Measurements from ENCODE around the gene FARP2. TPM values are rescaled to one million over a fixed set of nuclear protein-coding genes. Genes with fewer than 3 reads are reported as not detected.
A peak's percentile ranks its signal among the peaks of the same experiment; 100 is the strongest.

FARP2 gene, protein sequence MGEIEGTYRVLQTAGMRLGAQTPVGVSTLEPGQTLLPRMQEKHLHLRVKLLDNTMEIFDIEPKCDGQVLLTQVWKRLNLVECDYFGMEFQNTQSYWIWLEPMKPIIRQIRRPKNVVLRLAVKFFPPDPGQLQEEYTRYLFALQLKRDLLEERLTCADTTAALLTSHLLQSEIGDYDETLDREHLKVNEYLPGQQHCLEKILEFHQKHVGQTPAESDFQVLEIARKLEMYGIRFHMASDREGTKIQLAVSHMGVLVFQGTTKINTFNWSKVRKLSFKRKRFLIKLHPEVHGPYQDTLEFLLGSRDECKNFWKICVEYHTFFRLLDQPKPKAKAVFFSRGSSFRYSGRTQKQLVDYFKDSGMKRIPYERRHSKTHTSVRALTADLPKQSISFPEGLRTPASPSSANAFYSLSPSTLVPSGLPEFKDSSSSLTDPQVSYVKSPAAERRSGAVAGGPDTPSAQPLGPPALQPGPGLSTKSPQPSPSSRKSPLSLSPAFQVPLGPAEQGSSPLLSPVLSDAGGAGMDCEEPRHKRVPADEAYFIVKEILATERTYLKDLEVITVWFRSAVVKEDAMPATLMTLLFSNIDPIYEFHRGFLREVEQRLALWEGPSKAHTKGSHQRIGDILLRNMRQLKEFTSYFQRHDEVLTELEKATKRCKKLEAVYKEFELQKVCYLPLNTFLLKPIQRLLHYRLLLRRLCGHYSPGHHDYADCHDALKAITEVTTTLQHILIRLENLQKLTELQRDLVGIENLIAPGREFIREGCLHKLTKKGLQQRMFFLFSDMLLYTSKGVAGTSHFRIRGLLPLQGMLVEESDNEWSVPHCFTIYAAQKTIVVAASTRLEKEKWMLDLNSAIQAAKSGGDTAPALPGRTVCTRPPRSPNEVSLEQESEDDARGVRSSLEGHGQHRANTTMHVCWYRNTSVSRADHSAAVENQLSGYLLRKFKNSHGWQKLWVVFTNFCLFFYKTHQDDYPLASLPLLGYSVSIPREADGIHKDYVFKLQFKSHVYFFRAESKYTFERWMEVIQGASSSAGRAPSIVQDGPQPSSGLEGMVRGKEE
- total RNA-seq (2022) (31.7 and 32.6 TPM in 2 replicates), Bru-seq, nascent RNA (percentile 64 among the genes with signal in this experiment), BruChase-seq, experiment 1, labeled RNA remaining after a 6-hour chase (percentile 64 among the genes with signal in this experiment), BruChase-seq, experiment 2, labeled RNA remaining after a 2-hour chase (percentile 62 among the genes with signal in this experiment)
- long read RNA-seq, full-length matches to known transcripts, result 6 of 22 reads
- long read RNA-seq, partial matches to known transcripts, result 8 of 22 reads
- long read RNA-seq, other reads (novel, unspliced or antisense), result 8 of 22 reads

DNA sequence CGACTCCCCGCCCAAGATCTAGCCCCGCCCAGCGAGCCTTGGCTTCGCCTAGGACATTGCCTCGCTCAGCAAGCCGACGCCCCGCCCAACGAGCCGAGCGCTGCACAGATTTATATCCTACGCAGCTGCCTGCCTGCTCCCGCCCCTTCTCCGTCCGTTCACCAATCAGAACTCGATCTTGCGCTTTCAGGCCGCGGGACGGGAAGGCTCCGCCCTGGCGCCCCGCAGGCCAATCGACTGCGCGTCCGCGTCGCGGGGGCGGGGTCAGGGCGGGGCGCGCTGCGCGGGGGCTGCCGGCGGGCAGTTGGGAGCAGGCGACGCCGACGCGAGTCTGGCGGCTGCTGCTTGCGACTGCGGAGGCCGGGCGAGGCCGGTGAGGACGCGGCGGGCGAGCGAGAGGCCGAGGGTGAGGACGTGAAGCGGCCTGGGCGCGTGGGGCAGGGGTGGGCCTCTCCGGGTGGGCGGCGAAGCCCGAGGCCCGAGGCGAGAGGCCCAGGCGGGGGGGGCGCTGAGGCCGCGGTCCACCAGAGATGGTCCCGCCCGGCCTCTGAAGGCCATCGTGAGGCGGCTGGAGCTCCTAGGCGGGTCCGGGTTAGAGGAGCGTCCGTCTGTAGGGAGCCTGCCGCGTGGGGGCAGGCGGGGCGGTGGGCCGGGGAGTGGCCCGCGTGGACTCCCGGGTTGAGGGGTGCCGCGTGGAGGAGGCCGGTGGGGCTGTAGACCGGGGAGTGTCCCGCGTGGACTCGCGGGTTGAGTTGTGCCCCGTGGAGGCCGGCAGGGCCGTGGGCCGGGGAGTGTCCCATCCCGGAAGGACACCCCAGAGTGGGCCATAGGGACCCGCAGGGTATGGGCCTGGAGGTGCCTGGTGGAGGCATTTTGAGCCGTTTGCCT, at the start of gene FARP2:
Gene FARP2, plus strand, starts transcription at position 303 of the 888 bp plus-strand sequence. CDS start 16,823 bp downstream, outside the sequence.
- intact Hi-C loops (cut with micrococcal nuclease), result loop anchor here (10.0 kb wide), 1 partner anchor 279 kb away; the partner anchor contains the start of genes ATG4B and THAP4

DNA sequence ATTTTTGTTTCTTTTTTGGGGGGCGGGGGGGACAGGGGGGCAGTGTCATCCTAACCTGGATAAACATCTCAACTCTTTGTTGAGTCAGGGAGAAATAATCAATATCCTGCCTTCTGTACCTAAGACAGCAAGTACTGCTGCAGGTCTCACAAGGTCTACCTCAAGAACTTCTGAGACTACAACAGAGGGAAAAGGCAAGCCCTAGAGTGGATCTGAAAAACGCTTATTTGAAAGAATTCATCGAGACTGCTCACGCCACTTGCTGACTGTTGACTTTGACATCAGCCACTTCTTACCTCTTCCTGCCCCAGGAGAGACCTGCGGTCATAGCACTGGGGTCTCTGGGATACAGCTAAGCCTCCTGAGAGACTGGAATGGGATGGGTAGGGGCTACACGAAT, 49.0 kb upstream of the FARP2 start:
- H3K36me3 Mint-ChIP-seq (ENCODE audit: insufficient read depth, unreplicated experiment), result peaks cover 30% of the 10 kb centered on the region
- H3K9me3 Mint-ChIP-seq (ENCODE audit: unreplicated experiment), result no peaks in the 10 kb centered on the region
- ChIA-PET CTCF (interaction anchor here (0.6 kb wide), 1 partner anchor 13 kb away, joined by 4 read pairs; no protein-coding TSS in a partner anchor), POLR2A (interaction anchor here (0.6 to 0.8 kb wide), 3 partner anchors 8 to 23 kb away, joined by 3 read pairs; no protein-coding TSS in a partner anchor)
- H3K27ac Mint-ChIP-seq (ENCODE audit: low read depth, unreplicated experiment), result no peak overlapping the region
- intact Hi-C loops (cut with micrococcal nuclease), result no loop called here
- TF ChIP-seq, protein P1, sequence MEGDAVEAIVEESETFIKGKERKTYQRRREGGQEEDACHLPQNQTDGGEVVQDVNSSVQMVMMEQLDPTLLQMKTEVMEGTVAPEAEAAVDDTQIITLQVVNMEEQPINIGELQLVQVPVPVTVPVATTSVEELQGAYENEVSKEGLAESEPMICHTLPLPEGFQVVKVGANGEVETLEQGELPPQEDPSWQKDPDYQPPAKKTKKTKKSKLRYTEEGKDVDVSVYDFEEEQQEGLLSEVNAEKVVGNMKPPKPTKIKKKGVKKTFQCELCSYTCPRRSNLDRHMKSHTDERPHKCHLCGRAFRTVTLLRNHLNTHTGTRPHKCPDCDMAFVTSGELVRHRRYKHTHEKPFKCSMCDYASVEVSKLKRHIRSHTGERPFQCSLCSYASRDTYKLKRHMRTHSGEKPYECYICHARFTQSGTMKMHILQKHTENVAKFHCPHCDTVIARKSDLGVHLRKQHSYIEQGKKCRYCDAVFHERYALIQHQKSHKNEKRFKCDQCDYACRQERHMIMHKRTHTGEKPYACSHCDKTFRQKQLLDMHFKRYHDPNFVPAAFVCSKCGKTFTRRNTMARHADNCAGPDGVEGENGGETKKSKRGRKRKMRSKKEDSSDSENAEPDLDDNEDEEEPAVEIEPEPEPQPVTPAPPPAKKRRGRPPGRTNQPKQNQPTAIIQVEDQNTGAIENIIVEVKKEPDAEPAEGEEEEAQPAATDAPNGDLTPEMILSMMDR (IDR thresholded peaks at IDR 0.05; ENCODE audit: unreplicated experiment), result no peak
- H3K4me3 Mint-ChIP-seq (ENCODE audit: unreplicated experiment), result no peak overlapping the region
- no peaks in the 10 kb centered on the region for H3K27me3 Mint-ChIP-seq (ENCODE audit: insufficient read depth, unreplicated experiment)
- no TSS peak for BruUV-seq (replicated peaks)
- H3K4me1 Mint-ChIP-seq (ENCODE audit: insufficient read depth, unreplicated experiment), result peaks cover 43% of the 10 kb centered on the region
- DNase-seq (ENCODE audit: unreplicated experiment), result no peak

More for the DNA sequence above, at the start of gene FARP2:
- Mint-ChIP-seq H3K4me3 (ENCODE audit: unreplicated experiment) (peak within 1 kb of the TSS; percentile 73), H3K36me3 (ENCODE audit: insufficient read depth, unreplicated experiment) (peaks cover 34% of the 10 kb centered on the region), H3K27me3 (ENCODE audit: insufficient read depth, unreplicated experiment) (no peaks in the 10 kb centered on the region), H3K27ac (ENCODE audit: low read depth, unreplicated experiment) (peak within 1 kb of the TSS; percentile 78), H3K9me3 (ENCODE audit: unreplicated experiment) (no peaks in the 10 kb centered on the region), H3K4me1 (ENCODE audit: insufficient read depth, unreplicated experiment) (peaks cover 34% of the 10 kb centered on the region)
- no TSS peak for BruUV-seq (replicated peaks)
- ChIA-PET POLR2A (interaction anchor here (0.6 to 1.1 kb wide), 5 partner anchors 25 to 207 kb away, joined by 3 to 5 read pairs (median 4); partner anchors contain the start of gene PASK), CTCF (interaction anchor here (0.7 kb wide), 1 partner anchor 503 kb away, joined by 4 read pairs; no protein-coding TSS in a partner anchor)
- TF ChIP-seq, protein P1 (IDR thresholded peaks at IDR 0.05; ENCODE audit: unreplicated experiment), result no peak
- DNase-seq (ENCODE audit: unreplicated experiment), result peak; percentile 95

DNA sequence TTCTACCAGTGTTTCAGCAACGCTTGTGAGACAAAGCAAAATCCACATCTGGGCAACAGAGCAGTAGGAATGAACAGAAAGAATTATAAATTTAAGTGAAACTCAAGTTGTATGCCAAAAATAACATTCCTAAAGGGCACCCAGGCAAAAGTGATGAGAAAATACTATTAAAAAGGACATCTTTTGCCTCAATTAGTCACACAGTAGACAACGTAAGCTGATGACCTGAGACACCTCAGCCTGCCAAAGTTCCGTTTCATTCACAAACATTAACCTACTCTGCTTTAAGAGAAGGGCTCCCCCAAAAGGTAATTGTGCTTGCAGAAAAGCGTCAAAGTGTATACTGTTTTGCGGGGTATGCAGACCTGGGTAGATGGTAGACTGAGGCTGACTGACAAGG, 47.8 kb upstream of the FARP2 start:
- ChIA-PET POLR2A (interaction anchor here (0.6 to 0.7 kb wide), 2 partner anchors 13 to 20 kb away, joined by 3 read pairs; no protein-coding TSS in a partner anchor), CTCF (interaction anchor here (0.7 kb wide), 1 partner anchor 19 kb away, joined by 5 read pairs; no protein-coding TSS in a partner anchor)
- peak overlapping the region; percentile 59 for H3K27ac Mint-ChIP-seq (ENCODE audit: low read depth, unreplicated experiment)
- TF ChIP-seq, protein P1 (IDR thresholded peaks at IDR 0.05; ENCODE audit: unreplicated experiment), result no peak
- peaks cover 46% of the 10 kb centered on the region for H3K4me1 Mint-ChIP-seq (ENCODE audit: insufficient read depth, unreplicated experiment)
- no TSS peak for BruUV-seq (replicated peaks)
- DNase-seq (ENCODE audit: unreplicated experiment), result no peak
- no peaks in the 10 kb centered on the region for H3K27me3 Mint-ChIP-seq (ENCODE audit: insufficient read depth, unreplicated experiment)
- H3K9me3 Mint-ChIP-seq (ENCODE audit: unreplicated experiment), result no peaks in the 10 kb centered on the region
- H3K36me3 Mint-ChIP-seq (ENCODE audit: insufficient read depth, unreplicated experiment), result peaks cover 30% of the 10 kb centered on the region
- no peak overlapping the region for H3K4me3 Mint-ChIP-seq (ENCODE audit: unreplicated experiment)
- intact Hi-C loops (cut with micrococcal nuclease), result no loop called here

All from MCF 10A (cell line).